OCI-LY1 (cell line): Measurements from ENCODE around the gene COPS2.

ENCODE experiments used
- CTCF ChIP-seq: fragments of 200-600 bp; sonication (generic), shearing (Covaris generic); IDR thresholded peaks from 2 replicates; pipeline ENCODE4 v1.5.1; 2017; ENCODE audit warnings: mild to moderate bottlenecking, antibody characterized with exemption, low read length, moderate library complexity, mixed read lengths
- EZH2 ChIP-seq: fragments of 200-600 bp; sonication (generic), shearing (Covaris generic); IDR thresholded peaks from 2 replicates; pipeline ENCODE4 v1.8.0; 2017; ENCODE audit warnings: borderline replicate concordance, mixed run types, mild to moderate bottlenecking, antibody characterized with exemption, low read length, moderate library complexity, mixed read lengths

- TF ChIP-seq CTCF, result no peak
- TF ChIP-seq EZH2, result no peak
These were observed 645 bp downstream of the COPS2 start for GRCh38 chr15:49154799-49155109.
